WERI-Rb-1 (cell line): Measurements from ENCODE around the gene CSNK2A3.

Experiments used
- DNase-seq: peaks from one replicate; pipeline ENCODE4 v3.0.0-alpha.2; 2020
- H3K27ac ChIP-seq: fragments of 250-450 bp; sonication (Bioruptor Pico); 2 replicates; pipeline ENCODE4 v1.5.1; 2020; ENCODE audit warnings: mild to moderate bottlenecking, moderate library complexity
- H3K27me3 ChIP-seq: fragments of 250-450 bp; sonication (Bioruptor Pico); 2 replicates; pipeline ENCODE4 v1.5.1; 2021; ENCODE audit warnings: mild to moderate bottlenecking, low read depth, moderate library complexity; ENCODE audit not compliant: insufficient read depth, severe bottlenecking
- H3K36me3 ChIP-seq: fragments of 250-450 bp; sonication (Bioruptor Pico); 2 replicates; pipeline ENCODE4 v1.5.1; 2020; ENCODE audit warnings: mild to moderate bottlenecking, moderate library complexity
- H3K4me3 ChIP-seq: 2 replicates; pipeline ENCODE4 v1.5.1; 2011; ENCODE audit warnings: low read depth, mild to moderate bottlenecking, control low read depth, low read length
- H3K9me3 ChIP-seq: fragments of 250-450 bp; sonication (Bioruptor Pico); 2 replicates; pipeline ENCODE4 v1.5.1; 2021; ENCODE audit warnings: mild to moderate bottlenecking, moderate library complexity; ENCODE audit not compliant: severe bottlenecking
- TF ChIP-seq, protein P1 (sequence below): IDR thresholded peaks from 2 replicates; pipeline ENCODE4 v1.5.1; 2011; ENCODE audit warnings: low read depth, mild to moderate bottlenecking, control low read depth, inconsistent platforms, low read length

Gene CSNK2A3

DNA sequence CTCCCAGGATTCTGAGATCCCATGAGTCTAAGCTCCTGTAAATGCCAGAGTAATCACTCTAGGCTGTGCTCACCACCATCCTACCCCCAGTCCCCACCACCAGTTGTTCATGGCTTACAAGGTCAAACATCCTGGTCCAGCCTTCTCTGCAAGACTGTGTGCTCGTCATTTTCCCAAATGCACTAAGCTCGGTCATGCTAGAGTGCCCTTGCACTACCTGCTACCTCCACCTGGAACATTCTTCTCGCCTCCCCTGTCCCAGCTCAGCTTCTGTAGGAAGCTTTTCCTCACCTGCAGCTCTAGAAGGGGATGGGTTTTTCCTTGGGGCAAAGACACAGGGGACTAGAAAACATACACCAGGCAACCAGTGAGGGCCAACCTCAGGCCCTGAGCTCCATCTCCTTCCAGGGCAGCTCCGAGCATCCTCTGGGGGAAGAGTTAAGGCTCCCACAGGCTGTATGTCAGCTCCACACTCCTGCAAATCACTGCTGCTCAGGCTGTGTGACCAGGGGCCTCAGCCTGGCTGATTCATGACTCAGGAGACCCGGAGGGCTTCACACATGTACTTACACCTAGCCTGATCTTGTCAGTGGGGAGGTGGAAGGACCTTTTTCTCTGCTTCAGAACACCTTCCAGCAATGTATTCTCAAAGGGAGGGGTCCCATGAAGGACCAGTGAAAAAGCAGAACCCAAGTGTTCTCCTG, 37.2 kb upstream of the CSNK2A3 start:
- H3K36me3 ChIP-seq = no peaks in the 10 kb centered on the region
- no peak for DNase-seq
- H3K27me3 ChIP-seq = no peaks in the 10 kb centered on the region
- TF ChIP-seq, protein P1, sequence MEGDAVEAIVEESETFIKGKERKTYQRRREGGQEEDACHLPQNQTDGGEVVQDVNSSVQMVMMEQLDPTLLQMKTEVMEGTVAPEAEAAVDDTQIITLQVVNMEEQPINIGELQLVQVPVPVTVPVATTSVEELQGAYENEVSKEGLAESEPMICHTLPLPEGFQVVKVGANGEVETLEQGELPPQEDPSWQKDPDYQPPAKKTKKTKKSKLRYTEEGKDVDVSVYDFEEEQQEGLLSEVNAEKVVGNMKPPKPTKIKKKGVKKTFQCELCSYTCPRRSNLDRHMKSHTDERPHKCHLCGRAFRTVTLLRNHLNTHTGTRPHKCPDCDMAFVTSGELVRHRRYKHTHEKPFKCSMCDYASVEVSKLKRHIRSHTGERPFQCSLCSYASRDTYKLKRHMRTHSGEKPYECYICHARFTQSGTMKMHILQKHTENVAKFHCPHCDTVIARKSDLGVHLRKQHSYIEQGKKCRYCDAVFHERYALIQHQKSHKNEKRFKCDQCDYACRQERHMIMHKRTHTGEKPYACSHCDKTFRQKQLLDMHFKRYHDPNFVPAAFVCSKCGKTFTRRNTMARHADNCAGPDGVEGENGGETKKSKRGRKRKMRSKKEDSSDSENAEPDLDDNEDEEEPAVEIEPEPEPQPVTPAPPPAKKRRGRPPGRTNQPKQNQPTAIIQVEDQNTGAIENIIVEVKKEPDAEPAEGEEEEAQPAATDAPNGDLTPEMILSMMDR = no peak
- no peak overlapping the region for H3K4me3 ChIP-seq
- H3K9me3 ChIP-seq = no peaks in the 10 kb centered on the region
- H3K27ac ChIP-seq = no peak overlapping the region

DNA sequence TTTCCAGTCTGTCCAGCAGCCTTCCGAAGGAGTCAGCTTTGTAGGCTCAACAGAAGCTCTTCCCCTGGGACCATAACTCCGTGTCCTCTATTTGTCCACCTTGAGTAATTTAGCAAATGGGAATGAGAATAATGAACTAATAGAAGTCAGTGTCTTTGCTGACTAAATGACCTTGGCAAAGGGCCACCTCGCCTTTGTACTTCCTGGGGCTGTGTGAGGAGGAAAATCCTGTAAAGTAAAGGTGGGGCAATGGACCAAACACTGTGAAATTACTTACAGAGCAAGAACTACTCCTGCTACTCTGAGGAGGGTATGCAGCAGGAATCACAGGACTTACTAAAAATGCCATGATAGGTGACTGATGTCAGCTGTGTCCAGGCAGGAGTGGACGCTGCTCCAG, 36.2 kb upstream of the CSNK2A3 start:
- H3K36me3 ChIP-seq = no peaks in the 10 kb centered on the region
- H3K9me3 ChIP-seq = no peaks in the 10 kb centered on the region
- TF ChIP-seq, protein P1 = no peak
- H3K27me3 ChIP-seq = no peaks in the 10 kb centered on the region
- H3K4me3 ChIP-seq = no peak overlapping the region
- no peak overlapping the region for H3K27ac ChIP-seq
- DNase-seq = no peak

DNA sequence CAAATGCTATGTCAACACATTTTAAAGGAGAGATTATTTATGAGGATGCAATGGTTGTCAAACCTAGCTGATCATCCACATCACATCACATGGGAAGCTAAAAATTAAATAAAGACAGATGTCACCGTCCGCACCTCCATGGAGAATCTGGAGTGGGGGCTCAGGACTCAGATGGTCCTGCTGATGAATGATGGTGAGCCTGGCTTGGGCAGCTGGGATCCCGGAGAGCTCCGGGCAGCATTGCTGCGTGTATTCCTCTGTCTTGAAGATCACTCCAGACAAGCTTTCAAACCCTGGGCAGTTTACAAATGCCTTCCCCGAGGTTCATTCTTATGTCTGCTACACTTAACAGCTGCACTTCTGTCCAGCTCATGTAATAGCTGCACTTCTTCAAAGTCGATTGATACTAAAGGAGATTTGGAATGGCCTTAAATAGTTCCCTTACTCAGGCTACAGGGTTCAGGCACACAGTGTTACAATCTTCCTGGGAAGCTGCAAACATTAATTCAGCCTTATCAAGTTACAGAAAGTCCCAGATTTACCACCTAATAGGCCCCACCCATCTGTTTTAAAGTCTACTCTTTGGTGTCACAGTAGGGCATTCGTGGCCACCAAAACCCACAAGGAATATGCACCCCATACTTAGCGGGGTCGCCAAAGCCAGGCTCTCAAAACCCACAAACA, 34.7 kb upstream of the CSNK2A3 start:
- DNase-seq = peak; percentile 55

DNA sequence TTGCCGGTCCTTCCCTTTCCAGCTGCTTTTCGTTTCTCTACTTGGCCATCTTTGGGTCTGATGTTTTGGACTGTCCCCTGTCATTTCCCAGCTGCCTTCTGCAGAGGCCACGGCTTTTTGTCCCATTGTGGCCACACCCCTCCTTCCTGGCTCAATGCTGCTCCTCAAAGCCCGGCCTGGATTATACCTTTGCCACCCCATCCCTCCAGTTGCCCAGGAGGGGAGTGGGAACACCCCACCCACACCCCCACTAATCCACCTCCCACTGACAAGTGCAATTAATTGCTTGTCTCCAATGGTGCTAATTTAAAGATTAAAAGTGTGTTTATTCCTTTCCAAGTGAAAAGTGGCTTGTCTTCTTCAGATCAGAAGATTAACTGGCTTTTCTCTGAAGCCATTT, 34.2 kb upstream of the CSNK2A3 start:
- no peaks in the 10 kb centered on the region for H3K9me3 ChIP-seq
- no peak overlapping the region for H3K27ac ChIP-seq
- no peaks in the 10 kb centered on the region for H3K27me3 ChIP-seq
- no peaks in the 10 kb centered on the region for H3K36me3 ChIP-seq
- H3K4me3 ChIP-seq = no peak overlapping the region
- DNase-seq = peak; percentile 89
- TF ChIP-seq, protein P1 = no peak

More for the DNA sequence above, 34.7 kb upstream of the CSNK2A3 start:
- no peaks in the 10 kb centered on the region for H3K36me3 ChIP-seq
- H3K4me3 ChIP-seq = no peak overlapping the region
- no peaks in the 10 kb centered on the region for H3K27me3 ChIP-seq
- TF ChIP-seq, protein P1 = no peak
- H3K27ac ChIP-seq = no peak overlapping the region
- H3K9me3 ChIP-seq = no peaks in the 10 kb centered on the region

DNA sequence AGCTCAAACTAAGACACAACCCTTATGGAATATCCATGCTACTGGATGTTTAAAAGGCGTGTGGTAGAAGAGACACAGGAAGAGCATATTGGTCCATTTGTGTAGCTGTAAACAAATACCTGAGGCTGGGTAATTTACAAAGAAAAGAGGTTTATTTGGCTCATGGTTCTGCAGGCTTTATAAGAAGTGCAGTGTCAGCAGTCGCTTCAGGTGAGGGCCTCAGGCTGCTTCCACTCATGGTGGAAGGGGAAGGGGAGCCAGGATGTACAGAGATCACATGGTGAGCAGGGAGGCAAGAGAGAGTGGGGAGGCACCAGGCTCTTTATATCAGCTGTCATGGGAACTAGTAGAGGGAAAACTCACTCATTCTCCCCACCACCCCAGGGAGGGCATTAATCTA, 31.8 kb upstream of the CSNK2A3 start:
- TF ChIP-seq, protein P1 = no peak
- DNase-seq = no peak
- no peak overlapping the region for H3K27ac ChIP-seq
- no peak overlapping the region for H3K4me3 ChIP-seq
- H3K27me3 ChIP-seq = no peaks in the 10 kb centered on the region
- H3K36me3 ChIP-seq = no peaks in the 10 kb centered on the region
- no peaks in the 10 kb centered on the region for H3K9me3 ChIP-seq
